Uterus (tissue), 4 donors: ENCODE results near the gene TRNP1. TPM values are rescaled to one million over a fixed set of nuclear protein-coding genes. Genes with fewer than 3 reads are reported as not detected.

Source experiments
- DNase-seq, 2 donors: peaks; one replicate each; pipeline ENCODE4 v3.0.0-alpha.2; 2019 to 2020
- H3K27ac ChIP-seq, 2 donors: fragments of 200-600 bp; sonication (generic); 1 replicate in 1 of 2; 2 replicates in 1 of 2; pipeline ENCODE4 v1.5.1; 2016 to 2018
- H3K27me3 ChIP-seq, 2 donors: fragments of 200-600 bp; sonication (generic); one replicate each; pipeline ENCODE4 v1.5.1; 2018 to 2019; ENCODE audit warnings: control low read depth in 1 of 2
- H3K36me3 ChIP-seq, 2 donors: fragments of 200-600 bp; sonication (generic); one replicate each; pipeline ENCODE4 v1.5.1; 2019; ENCODE audit warnings: control low read depth in 1 of 2
- H3K4me1 ChIP-seq, 2 donors: fragments of 200-600 bp; sonication (generic); one replicate each; pipeline ENCODE4 v1.5.1; 2018 to 2019; ENCODE audit warnings: control low read depth in 1 of 2
- H3K4me3 ChIP-seq, 2 donors: fragments of 200-600 bp; sonication (generic); 1 replicate in 1 of 2; 2 replicates in 1 of 2; pipeline ENCODE4 v1.5.1; 2018 to 2019; ENCODE audit warnings: mild to moderate bottlenecking in 1 of 2
- H3K9me3 ChIP-seq, 2 donors: fragments of 200-600 bp; sonication (generic); one replicate each; pipeline ENCODE4 v1.5.1; 2019; ENCODE audit warnings: control low read depth in 1 of 2
- POLR2A ChIP-seq, 2 donors: fragments of 450-650 bp; IDR thresholded peaks; one replicate each; pipeline ENCODE4 v1.6.1; 2016; ENCODE audit warnings: antibody characterized with exemption in 2 of 2, mild to moderate bottlenecking in 1 of 2, moderate library complexity in 1 of 2
- intact Hi-C: fragments of 100-400 bp; cut with DNase I; formaldehyde crosslinking; loops from one replicate; pipeline ENCODE4 v1.15.1; 2023; ENCODE audit warnings: low total_unique reads
- total RNA-seq, 4 donors: library from RNA; depleted of rRNA in 3 of 4; stranded (reverse); fragments of >200 nt in 3 of 4; gene quantifications; one replicate each; pipeline versions ENCODE4 v1.1.0 to v1.2.4, GENCODE V29; 2014 to 2023
- TF ChIP-seq, protein P1 (sequence below), 4 experiments: fragments of 200-600 bp in 2 of 4; fragments of 450-650 bp in 2 of 4; sonication (generic) in 2 of 4; IDR thresholded peaks; one replicate each; pipeline ENCODE4 v1.5.1; 2016 to 2019; ENCODE audit warnings: antibody characterized with exemption in 4 of 4, mild to moderate bottlenecking in 2 of 4, moderate library complexity in 1 of 4
- donor health status: DM: yes; HTN: yes; CAD: no.

TRNP1 gene
- total RNA-seq, 4 donors from 2014 or later, result 1.5 to 11.9 (median 7.2) TPM

DNA sequence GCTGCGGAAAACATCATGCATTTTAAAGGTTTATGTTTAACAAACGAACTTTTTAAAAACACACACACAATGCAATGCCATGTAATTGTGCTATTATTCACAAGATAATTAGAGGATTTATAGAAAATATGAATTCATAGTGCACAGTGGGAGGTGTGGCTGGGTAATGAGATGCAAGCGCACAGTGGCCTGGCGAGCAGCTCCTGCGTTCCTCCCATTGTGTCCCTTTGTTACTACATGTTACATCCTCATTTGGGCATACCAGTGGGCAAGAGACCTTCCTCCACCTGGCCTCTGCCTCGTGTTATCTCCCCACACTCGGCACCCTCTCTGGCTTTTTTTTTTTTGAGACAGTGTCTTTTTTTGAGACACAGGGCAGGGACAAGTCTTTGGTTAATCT is 49.2 kb downstream of the TRNP1 start:
- Histone ChIP-seq H3K9me3 (no peaks in the 10 kb centered on the region), H3K4me3 (no peak overlapping the region), H3K27ac (no peak overlapping the region), H3K4me1 (no peaks in the 10 kb centered on the region), H3K36me3 (no peaks in the 10 kb centered on the region), H3K27me3 (no peaks in the 10 kb centered on the region)
- DNase-seq, result no peak
- intact Hi-C loops, result loop anchor here (10.0 kb wide), 1 partner anchor 242 kb away; no protein-coding TSS in a partner anchor
- TF ChIP-seq POLR2A (IDR thresholded peaks at IDR 0.05), result no peak
- TF ChIP-seq, protein P1, sequence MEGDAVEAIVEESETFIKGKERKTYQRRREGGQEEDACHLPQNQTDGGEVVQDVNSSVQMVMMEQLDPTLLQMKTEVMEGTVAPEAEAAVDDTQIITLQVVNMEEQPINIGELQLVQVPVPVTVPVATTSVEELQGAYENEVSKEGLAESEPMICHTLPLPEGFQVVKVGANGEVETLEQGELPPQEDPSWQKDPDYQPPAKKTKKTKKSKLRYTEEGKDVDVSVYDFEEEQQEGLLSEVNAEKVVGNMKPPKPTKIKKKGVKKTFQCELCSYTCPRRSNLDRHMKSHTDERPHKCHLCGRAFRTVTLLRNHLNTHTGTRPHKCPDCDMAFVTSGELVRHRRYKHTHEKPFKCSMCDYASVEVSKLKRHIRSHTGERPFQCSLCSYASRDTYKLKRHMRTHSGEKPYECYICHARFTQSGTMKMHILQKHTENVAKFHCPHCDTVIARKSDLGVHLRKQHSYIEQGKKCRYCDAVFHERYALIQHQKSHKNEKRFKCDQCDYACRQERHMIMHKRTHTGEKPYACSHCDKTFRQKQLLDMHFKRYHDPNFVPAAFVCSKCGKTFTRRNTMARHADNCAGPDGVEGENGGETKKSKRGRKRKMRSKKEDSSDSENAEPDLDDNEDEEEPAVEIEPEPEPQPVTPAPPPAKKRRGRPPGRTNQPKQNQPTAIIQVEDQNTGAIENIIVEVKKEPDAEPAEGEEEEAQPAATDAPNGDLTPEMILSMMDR (IDR thresholded peaks at IDR 0.05), result no peak

DNA sequence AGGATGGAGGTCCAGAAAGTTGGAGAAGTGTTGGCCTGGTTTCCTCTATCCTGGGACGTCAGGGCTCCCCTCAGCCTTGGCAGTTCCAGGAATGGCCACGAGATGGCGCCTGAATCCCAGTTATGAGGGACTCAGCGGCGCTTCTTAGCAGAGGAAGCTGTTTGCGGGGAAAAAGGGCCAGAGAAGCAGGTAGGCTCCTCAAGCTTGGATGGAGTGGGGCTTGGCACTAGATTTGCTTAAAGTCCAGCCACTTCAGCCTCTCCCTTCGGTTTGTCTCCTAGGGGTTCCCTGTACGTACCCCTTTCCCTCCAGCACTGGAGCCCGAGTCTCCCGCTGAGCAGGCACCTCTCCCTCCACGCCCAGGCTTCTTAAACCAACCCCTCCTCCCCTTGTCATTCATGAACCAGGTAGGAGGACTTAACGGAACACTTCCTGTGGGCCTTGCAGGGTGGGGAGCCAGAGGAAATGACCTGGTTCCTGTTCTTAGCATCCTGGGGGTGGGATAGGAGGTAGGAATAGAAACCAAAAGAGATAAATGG is 51.2 kb downstream of the TRNP1 start:
- H3K27ac ChIP-seq, result no peak overlapping the region
- no peaks in the 10 kb centered on the region for H3K9me3 ChIP-seq
- H3K4me1 ChIP-seq, result no peaks in the 10 kb centered on the region
- intact Hi-C loops, result loop anchor here (2.0 to 10.0 kb wide), 2 partner anchors 48 to 240 kb away; no protein-coding TSS in a partner anchor
- no peaks in the 10 kb centered on the region for H3K36me3 ChIP-seq
- peak; percentile 90 to 92 for DNase-seq
- no peaks in the 10 kb centered on the region for H3K27me3 ChIP-seq
- TF ChIP-seq, protein P1 (IDR thresholded peaks at IDR 0.05), result peak; percentile 97 to 99 (median 98)
- TF ChIP-seq POLR2A (IDR thresholded peaks at IDR 0.05), result no peak
- H3K4me3 ChIP-seq, result no peak overlapping the region

GRCh38 chr1:27045973-27046558 is 52.6 kb downstream of the TRNP1 start:
- Histone ChIP-seq H3K9me3 (no peaks in the 10 kb centered on the region), H3K27me3 (no peaks in the 10 kb centered on the region), H3K27ac (no peak overlapping the region), H3K36me3 (no peaks in the 10 kb centered on the region), H3K4me3 (no peak overlapping the region), H3K4me1 (no peaks in the 10 kb centered on the region)
- TF ChIP-seq POLR2A (IDR thresholded peaks at IDR 0.05), result no peak
- TF ChIP-seq, protein P1 (IDR thresholded peaks at IDR 0.05), result peak; percentile 79 to 80 (median 80)
- DNase-seq, result peak; percentile 58 to 73
- intact Hi-C loops, result loop anchor here (2.0 to 10.0 kb wide), 3 partner anchors 49 to 239 kb away; no protein-coding TSS in a partner anchor

GRCh38 chr1:27047914-27048313 is 54.4 kb downstream of the TRNP1 start:
- no peak for DNase-seq
- Histone ChIP-seq H3K27me3 (no peaks in the 10 kb centered on the region), H3K9me3 (no peaks in the 10 kb centered on the region), H3K4me1 (no peaks in the 10 kb centered on the region), H3K36me3 (no peaks in the 10 kb centered on the region), H3K4me3 (no peak overlapping the region), H3K27ac (no peak overlapping the region)
- TF ChIP-seq POLR2A (IDR thresholded peaks at IDR 0.05), result no peak
- TF ChIP-seq, protein P1 (IDR thresholded peaks at IDR 0.05), result no peak
- intact Hi-C loops, result loop anchor here (2.0 to 10.0 kb wide), 2 partner anchors 49 to 237 kb away; no protein-coding TSS in a partner anchor

DNA sequence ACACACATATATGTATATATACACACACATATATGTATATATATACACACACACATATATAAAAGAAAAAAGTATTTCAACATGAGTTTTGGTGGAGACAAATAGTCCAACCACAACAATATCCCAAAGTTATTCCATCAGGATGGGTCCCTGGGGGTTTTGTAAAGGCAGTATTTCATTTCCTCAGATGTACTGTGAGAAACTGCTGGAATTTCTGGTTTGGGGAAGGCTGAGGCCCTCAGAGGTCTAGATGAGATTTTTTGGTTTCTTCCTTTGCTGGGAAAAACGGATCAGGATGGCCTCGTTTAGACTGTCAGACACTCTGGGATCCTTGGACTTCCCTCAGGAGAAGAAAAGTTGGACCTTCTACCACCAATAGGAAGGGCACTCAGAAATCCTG is 55.6 kb downstream of the TRNP1 start:
- Histone ChIP-seq H3K27ac (no peak overlapping the region), H3K27me3 (no peaks in the 10 kb centered on the region), H3K4me1 (no peaks in the 10 kb centered on the region), H3K4me3 (no peak overlapping the region), H3K36me3 (no peaks in the 10 kb centered on the region), H3K9me3 (no peaks in the 10 kb centered on the region)
- DNase-seq, result no peak
- TF ChIP-seq, protein P1 (IDR thresholded peaks at IDR 0.05), result no peak
- no peak for TF ChIP-seq POLR2A (IDR thresholded peaks at IDR 0.05)
- intact Hi-C loops, result loop anchor here (10.0 kb wide), 1 partner anchor 236 kb away; no protein-coding TSS in a partner anchor
